HG03095 (cell line): ENCODE data around the gene FLT1.

ENCODE experiments used
- ATAC-seq: cut with Tn5 transposase; IDR thresholded peaks from one replicate; pipeline ENCODE4 v1.9.1; 2021; ENCODE audit warnings: moderate library complexity; ENCODE audit not compliant: unreplicated experiment

FLT1 gene

DNA sequence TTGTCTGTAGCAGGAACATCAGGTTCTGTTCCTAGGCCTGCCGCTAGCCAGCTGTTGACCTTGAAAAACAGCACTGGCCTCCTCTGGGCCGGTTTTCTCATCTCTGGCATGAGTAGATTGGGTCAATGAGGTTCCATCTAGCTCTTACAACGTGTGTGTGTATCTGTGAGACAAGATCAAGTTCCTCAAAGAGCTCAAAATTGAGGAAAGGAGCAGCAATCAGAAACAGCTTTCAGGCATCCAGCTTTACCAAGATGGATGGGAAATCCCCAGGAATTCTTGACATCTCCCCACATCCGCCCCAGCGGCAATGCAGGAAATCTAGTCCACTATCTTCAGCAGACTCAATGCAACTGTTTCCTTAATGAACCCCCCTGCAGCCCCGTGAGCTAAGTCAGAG is 4.9 kb downstream of the FLT1 start:
- ATAC-seq = no peak

DNA sequence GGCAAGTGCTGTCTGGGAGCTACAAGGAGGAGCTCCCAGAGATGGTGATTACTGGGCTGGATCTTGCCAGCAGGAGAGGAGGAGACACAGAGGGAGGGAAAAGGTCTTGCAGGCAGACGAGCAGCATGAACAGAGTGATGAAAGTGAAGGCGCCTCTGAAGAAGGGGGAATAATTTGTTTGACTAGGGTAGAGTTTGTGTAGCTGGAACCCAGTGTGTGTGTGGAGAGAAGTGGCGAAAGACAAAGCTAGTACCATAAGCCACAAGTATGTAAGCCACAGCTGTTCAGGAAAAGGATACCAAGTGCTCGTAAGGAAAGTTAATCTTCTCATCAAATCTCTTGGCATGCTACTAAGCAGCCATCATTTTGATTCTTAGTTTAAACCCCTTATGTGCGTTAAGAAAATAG is 5.4 kb downstream of the FLT1 start:
- ATAC-seq = no peak

DNA sequence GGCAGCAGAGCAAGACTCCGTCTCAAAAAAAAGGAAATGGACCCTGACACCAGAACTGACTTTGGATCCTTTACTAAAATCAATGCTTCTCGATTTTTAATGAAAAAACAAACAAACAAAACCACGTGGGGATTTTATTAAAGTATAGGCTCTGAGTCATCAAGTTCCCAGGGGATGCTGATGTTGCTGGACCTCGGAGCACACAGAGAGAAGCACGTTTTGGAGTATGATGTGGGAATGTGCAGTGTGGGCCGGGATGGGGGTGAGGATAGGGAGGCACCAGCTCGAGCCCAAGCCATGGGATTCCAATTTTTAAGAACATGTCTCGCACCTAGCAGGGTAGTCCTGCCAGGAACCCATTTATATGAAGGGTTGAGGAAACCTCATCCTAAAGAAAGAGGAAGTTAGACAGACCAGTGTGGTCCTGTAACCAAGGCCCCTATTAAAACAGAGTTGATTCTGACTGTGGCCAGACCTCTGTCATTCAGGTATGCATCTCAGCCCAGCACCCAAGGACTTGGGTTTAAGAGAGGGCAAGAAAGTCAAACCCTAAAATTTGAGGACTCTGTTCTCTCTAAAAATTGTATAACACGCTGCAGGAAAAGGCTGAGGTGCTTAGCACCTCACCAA is 6.4 kb downstream of the FLT1 start:
- no peak for ATAC-seq

DNA sequence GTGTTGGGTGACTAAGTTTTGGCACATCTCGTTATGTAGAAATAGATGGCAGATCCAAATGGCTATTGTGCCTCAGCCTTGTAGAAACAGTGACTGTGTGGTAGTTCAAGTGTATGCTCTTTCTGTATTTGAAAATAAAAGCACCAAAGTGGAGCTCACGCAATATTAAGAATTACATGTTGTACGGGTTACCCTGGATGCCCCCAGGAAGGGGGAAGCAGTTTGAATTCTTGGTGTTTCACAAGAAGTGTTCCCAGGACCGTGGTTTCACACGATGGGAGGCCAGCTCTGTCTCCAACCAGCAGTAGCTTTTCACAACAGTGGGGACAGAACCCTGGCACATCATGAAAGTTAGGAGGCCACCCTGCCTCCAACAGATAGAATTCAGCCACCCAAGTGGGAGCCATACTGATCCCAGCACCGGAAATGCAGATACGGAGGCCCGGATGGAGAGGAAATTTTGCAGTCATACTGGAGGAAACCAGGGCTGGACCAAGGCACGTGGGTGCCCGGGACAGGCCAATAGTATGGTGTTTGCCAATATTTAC is 8.9 kb downstream of the FLT1 start:
- no peak for ATAC-seq

DNA sequence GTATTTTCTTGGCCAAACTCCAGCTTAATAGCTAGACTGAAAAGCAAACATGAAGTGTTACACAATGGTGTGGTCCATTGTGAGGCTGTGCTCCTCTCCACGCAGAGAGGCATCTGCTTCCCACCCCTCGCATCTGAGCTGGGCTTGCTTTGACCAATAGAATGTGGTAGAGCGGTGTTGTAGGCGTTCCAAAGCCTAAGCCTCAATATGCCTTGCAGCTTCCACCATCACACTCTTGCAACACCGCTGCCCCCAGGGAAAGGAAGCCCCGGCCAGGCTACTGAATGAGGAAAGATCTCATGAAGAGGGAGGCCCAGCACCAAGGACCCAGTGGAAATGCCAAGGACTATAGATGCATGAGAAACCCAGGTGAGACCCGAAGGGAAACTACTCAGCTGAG is 9.4 kb downstream of the FLT1 start:
- ATAC-seq = no peak

DNA sequence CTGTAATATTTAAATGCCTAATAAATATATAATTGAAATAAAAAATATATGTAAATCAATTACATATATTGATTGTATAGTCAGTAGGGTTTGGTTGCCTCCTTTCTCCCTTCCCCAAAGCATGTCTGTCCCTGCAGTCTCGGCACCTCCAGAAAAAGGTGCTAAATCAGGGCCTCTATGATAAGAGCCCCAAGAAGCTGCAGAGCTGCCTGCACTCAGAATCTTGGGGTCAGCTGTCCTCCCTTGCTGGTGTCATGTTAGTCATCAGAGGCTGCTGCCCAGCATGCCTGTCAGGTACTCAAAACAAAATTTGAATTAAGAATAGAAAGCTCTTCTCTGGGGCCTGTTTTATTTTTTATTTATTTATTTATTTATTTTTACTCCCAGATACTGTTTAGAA is 9.8 kb downstream of the FLT1 start:
- ATAC-seq = no peak

DNA sequence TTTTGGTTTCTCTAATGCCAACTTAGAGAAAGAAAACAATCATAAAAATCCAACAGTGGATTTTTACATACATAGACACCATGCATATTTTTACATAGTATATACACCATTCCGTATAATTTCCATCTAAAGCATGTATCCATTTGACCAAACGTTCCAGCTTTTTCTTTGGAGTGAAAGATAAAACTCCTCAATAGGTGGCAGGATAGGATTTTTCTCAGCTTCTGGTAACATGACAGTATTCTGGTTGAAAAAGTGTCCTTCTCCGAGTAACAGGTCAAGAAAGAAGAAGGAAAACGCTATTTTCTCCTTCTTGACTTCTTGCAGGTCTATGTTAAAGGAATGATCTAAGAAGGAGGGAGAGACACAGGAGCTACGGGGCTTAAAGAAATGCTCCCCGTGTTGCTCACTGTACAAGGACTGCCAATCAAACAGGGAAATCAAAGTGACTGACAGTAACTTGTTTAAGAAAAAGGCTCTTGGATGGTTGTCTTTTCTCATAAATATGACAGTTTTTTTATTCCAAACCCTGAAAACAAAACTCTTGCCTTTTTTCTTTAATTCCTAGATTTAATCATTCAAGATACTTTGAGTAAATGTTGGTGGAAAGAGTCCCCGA is 11.5 kb downstream of the FLT1 start:
- ATAC-seq = no peak

DNA sequence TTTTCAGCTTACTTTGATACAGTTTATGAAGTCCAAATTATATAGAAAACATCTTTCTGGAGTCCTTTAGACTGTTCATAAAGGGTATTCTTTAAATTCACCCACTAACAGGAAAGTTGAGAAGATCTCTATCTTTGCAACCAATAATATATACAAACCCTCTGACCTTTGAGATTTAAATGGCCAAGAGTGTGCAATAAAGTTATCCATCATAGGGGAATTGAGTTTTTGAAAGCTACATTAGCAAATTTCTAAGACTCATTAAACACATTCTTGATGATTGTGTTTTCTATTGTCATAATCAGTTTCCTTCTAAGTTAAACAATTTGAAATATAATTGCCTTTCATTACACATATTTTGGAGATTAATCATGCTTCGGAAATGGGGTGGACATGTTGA is 15.9 kb downstream of the FLT1 start:
- ATAC-seq = no peak

DNA sequence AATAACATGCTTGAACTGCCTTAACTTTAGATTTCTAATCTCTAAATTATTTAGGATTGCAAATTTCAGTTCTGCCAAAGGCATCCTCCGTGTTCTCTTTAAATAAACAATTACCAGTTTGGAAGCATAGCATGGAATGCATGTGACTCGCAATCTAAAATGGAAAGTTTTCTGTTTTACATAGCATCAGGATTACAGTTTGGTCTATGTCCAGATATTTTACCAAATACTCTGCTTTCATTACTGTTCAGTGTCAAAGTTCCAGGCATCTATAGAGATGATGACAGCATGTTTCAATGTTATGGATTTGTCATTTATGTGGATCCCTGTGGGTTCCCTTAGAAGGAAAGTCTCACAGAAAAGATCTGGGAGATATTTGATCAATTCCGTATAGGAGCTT is 16.8 kb downstream of the FLT1 start:
- no peak for ATAC-seq

DNA sequence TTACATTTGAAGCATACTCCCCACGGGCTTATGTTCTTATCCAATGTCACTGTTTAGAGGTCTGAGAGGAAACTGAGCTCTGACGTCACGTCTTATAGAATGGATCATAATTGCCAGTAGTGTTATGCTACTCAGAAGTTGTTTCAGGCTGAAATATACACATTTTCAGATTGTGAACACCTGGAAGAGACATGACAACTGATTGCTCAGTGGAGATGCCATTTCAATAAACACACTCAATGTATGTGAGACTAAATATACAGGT is 17.3 kb downstream of the FLT1 start:
- ATAC-seq = no peak

DNA sequence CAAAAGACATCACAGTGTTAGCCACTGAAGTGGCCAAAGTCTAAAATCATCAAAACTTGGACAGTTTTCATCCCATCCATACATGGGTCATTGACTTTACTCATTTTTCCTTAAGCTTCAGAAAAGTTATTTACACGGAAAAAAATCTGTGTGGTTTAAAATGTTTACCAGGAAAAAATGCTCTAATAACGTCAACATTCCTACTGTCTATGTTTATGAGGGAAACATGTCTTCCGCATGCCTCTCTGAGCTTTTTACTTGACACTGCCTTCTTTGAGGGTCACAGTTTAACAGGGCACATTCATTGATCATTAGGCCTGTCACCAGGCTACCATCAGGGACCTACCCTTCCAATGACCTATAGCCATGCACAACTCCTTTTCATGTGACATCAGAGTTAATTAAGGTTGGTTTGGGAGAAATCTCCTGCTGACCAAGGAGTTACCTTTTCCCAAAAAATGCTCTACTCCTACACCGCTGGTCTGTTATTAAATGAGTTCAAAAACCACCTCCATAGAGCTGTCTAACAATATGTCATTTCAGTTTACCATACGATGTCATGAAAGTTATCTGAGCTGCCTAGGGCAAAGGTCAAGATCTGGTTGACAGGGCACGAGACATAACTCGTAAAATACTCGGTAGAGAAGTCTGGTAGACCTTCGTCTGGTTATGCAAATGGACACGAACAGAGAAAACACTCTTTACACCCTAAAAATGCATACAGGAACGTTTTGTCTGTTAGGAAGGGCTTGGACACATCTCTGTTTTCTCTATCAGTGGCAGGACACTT is 17.8 kb downstream of the FLT1 start:
- no peak for ATAC-seq

DNA sequence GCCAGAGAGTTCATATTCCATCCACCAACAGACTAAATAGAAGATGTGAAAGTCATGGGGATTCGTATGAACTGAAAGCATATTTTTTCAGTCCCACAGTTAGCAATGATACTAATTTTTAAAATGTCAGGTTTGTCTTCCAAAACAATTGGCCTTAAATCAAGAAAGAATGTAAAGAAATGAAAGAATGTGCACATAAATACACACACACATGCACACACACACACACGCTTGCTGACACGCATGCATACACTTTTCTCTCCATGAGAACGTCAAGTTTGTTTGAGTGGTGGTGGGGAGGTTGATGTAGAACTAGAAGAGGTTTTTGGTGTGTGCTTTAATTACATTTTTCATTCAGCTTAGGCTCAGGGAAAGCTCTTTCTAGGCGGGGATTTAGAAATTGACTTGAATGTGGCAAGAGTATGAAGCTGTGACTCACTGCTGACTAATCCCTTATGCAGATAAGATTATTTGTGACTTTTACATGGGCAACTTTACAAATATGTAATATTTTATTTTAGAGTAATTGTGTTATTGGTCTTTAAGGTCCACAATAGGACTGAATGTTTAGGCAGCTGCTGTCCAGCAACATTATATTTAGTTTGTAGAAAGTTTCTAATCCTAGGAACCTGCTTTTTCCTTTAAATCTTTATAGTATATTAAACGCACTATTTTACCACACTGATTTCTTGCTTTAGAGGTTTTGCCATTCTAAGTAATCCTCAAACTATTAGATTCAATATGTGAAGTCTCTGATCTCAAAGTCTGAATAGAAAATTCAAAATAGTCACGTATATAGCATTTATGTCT is 18.8 kb downstream of the FLT1 start:
- no peak for ATAC-seq

DNA sequence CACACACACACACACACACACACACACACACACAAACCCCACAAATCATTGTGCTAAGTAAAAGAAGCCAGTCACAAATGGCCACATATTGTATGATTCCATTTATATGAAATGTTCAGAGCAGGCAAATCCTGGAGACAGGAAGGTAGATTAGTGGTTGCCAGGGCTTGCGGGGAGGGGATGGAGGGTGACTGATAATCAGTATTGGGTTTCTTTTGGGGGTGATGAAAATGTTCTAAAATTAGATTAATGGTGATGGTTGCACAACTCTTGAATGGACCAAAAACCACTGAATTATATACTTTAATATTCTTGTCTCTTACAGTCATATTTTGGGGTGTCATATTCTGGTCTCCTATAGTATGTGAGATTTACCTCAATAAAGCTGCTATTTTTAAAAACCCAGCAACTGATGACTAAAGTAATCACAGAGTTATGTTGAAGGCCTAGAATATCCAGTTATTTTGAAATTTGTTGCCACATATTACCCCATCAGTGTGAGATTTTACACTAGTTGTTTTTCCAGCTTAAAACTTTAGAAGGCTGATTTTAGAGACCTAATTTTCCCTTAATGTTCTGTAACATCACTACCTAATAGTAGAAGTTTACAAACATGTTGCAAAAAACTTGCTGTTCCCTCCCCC is 20.3 kb downstream of the FLT1 start:
- no peak for ATAC-seq

DNA sequence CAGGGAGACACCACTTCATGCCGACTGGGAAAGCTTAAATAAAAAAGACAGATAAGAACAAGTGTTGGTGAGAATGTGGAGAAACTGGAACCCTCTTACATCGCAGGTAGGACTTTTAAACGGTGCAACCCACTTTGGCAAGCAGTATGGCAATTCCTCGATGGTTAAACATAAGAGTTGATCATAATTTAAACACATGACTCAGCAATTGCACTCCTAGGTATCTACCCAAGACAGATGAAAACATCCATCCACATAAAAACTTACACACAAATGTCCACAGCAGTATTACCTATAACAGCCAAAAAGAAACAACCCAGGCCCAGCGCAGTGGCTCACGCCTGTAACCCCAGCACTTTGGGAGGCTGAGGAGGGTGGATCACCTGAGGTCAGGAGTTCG is 21.9 kb downstream of the FLT1 start:
- ATAC-seq = no peak

DNA sequence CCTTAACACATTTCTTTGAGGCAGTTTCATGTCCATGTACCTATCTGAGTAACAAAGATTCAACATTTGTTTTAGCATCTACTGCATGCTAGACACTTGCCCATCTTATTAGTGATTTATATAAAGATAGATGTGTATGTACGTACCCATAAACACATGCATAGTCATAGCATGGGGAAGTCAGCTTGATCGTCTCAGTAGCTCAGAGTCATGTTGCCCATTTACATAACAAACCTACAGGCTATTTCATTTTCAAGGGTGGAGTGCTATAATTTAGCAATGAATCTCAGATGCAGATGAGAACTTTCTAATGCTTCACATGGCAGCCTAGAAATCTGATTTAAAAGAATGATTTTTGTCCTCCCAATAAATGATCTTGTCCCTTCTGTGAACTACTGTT is 23.5 kb downstream of the FLT1 start:
- no peak for ATAC-seq

DNA sequence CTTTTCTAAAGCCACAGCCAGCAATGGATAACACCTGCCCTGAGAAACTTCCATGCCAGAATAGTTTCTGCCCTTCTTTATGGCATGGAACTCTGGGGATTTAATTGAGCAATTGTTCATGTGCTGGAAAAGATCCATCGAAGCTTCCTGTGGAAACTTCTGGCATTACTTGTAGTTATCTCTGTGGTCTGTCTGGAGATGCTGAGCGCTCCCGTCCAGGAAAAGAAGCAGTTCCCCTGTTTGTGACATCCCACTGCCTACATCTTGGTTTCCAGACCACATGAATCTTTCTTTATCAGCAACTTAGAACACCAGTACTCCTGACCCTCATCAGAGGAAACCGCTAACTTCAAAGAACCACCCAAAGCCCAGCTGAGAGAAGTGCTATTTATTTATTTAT is 24.6 kb downstream of the FLT1 start:
- ATAC-seq = no peak

DNA sequence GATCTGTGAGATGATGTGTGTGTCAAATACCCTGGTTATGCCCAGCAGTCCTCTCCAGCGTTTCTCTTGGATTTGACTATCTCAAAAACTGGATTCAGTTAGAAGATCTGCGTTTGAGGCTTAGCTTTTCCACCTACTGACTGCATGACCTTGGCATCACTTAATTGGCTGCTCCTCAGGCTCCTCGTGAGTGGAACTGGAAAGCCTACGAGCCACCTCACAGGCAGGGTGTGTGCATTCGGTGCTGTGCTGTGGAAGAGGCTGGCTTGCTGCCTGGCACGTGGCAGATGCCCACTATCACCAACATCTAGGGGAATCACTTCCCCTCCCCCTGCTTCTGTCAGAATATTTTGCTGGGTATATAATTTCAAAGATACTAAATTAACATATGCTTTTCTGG is 25.6 kb downstream of the FLT1 start:
- ATAC-seq = no peak

DNA sequence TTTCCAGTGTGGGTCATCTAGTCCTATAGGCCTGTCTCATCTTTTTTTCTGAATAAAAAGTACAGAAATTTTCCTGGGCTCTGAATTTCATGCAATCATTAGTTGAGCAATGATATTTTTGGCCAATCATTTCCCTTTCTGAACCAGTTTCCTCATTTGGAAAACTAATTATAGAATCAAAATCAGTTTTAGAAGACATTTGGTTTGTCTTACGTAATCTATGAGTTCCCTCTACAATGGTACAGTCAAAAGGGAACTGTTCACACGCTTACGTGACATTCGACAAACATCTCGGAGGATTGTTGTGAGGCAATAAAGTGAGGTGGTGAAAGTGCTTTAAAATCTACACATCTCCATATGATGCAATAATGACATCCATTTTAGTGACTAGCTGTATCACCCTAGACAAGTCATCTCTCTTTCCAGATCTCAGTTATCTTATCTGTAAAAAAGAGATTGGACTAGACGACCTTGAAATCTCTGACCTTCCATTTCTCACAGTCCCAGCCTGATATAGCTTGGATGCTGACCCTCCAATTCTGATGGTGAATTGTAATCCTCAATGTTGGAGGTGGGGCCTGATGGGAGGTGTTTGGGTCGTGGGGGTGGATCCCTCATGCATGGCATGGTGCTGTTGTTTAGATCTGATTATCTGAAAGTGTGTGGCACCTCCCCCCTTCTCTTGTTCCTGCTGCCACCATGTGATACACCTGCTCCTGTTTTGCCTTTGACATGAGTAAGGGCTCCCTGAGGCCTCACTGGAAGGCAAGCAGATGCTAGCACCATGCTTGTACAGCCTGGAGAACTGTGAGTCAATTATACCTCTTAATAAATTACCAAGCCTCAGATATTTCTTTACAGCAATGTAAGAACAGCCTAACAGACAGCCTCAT is 26.7 kb downstream of the FLT1 start:
- ATAC-seq = no peak

DNA sequence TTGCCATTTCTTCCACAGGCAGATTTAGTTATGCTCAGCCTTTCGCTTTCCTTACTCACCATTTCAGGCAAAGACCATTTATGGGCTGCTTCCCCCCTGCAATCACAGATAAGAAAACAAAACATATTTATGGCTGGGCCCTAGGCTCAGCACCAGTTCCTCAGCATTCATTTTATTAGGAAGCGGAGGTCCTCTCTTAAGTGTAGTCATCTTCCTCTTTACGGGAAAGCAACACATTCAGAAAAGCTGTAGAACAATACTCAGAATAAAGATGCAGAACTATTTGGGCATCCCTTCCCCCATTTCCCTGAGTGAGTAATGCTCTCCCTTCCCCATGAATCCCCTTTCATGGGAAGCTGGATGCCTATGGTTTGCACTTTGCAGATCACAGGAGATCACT is 27.9 kb downstream of the FLT1 start:
- no peak for ATAC-seq

DNA sequence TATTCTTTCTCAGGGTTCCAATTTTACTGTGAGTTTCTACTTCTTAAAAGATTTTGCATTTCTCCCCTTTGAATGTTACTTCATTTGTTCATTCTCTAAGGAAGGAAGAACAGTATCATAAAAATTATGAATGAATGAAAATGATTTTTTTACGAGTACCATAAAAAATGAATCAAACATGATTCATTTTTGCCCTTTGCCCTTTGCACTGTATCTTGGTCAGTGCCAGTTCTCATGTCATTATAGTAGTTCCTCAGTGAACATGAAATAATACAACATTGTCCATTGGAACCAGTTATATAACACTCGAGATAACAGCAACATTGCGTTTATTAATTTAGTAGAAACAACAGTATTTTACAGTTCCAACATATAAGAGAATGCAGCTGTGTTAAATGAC is 28.8 kb downstream of the FLT1 start:
- no peak for ATAC-seq
